ENCODE data around the gene OR1I1. TPM values are rescaled to one million over a fixed set of nuclear protein-coding genes. Genes with fewer than 3 reads are reported as not detected.

OR1I1 gene
- total and polyA plus RNA-seq, 3 donors from 2014 or later, result not detected

GRCh38 chr19:15138427-15138826 is 56.4 kb downstream of the OR1I1 start:
- Histone ChIP-seq H3K9me3 (no peaks in the 10 kb centered on the region), H3K36me3 (ENCODE audit: low read depth, missing control alignments) (no peaks in the 10 kb centered on the region), H3K4me3 (no peak overlapping the region), H3K27me3 (no peaks in the 10 kb centered on the region), H3K27ac (no peak overlapping the region), H3K4me1 (no peaks in the 10 kb centered on the region)
- DNase-seq, result no peak
- intact Hi-C loops (cut with DNase I; ENCODE audit: low total_unique reads), result no loop called here
- 54 to 56% methylated on average over 1 of the region's 1 CpG for WGBS, 2 donors
- TF ChIP-seq POLR2A (IDR thresholded peaks at IDR 0.05), result no peak
- TF ChIP-seq, protein P1, sequence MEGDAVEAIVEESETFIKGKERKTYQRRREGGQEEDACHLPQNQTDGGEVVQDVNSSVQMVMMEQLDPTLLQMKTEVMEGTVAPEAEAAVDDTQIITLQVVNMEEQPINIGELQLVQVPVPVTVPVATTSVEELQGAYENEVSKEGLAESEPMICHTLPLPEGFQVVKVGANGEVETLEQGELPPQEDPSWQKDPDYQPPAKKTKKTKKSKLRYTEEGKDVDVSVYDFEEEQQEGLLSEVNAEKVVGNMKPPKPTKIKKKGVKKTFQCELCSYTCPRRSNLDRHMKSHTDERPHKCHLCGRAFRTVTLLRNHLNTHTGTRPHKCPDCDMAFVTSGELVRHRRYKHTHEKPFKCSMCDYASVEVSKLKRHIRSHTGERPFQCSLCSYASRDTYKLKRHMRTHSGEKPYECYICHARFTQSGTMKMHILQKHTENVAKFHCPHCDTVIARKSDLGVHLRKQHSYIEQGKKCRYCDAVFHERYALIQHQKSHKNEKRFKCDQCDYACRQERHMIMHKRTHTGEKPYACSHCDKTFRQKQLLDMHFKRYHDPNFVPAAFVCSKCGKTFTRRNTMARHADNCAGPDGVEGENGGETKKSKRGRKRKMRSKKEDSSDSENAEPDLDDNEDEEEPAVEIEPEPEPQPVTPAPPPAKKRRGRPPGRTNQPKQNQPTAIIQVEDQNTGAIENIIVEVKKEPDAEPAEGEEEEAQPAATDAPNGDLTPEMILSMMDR (IDR thresholded peaks at IDR 0.05), result no peak

DNA sequence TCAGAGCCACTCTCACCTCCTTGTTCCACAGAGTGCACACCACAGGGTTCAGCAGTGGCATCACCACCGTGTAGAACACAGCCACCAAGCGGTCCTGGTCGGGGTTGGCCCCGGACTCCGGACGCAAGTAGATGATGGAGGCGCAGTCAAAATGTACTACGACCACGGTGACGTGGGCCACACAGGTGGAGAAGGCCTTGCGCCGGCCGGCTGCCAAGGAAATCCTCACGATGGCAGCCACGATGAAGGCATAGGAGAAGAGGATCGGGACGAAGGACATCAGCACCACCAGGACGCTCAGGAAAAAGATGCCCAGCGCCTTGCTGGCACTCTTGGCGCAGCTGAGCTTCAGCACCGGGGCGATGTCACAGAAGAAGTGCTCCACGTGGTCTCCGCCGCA is 59.1 kb downstream of the OR1I1 start:
- no peak for TF ChIP-seq POLR2A (IDR thresholded peaks at IDR 0.05)
- TF ChIP-seq, protein P1 (IDR thresholded peaks at IDR 0.05), result no peak
- Histone ChIP-seq H3K4me1 (no peaks in the 10 kb centered on the region), H3K36me3 (ENCODE audit: low read depth, missing control alignments) (no peaks in the 10 kb centered on the region), H3K9me3 (no peaks in the 10 kb centered on the region), H3K27ac (no peak overlapping the region), H3K27me3 (no peaks in the 10 kb centered on the region), H3K4me3 (no peak overlapping the region)
- intact Hi-C loops (cut with DNase I; ENCODE audit: low total_unique reads), result no loop called here
- DNase-seq, result no peak
- 91 to 92% methylated on average over 25 of the region's 25 CpGs for WGBS, 2 donors

DNA sequence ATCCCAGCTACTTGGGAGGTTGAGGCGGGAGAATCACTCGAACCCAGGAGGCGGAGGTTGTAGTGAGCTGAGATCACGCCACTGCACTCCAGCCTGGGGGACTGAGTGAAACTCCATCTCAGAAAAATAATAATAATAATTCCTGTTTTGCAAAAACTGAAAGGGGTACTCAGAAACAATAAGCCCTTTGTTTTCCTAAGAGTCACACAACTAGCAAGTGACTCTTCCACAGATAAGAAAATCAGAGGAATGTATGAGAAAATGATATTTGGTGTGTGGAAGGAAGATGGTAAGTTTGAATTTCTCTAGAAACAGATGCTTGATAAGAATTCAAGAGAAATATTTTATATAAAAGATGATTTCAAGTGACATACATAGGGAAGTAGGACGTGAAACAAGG is 60.3 kb downstream of the OR1I1 start:
- no peaks in the 10 kb centered on the region for H3K36me3 ChIP-seq (ENCODE audit: low read depth, missing control alignments)
- WGBS, 2 donors, result 75 to 80% methylated on average over 5 of the region's 5 CpGs
- H3K27me3 ChIP-seq, result no peaks in the 10 kb centered on the region
- intact Hi-C loops (cut with DNase I; ENCODE audit: low total_unique reads), result no loop called here
- TF ChIP-seq, protein P1 (IDR thresholded peaks at IDR 0.05), result no peak
- TF ChIP-seq POLR2A (IDR thresholded peaks at IDR 0.05), result no peak
- no peaks in the 10 kb centered on the region for H3K9me3 ChIP-seq
- DNase-seq, result no peak
- H3K4me3 ChIP-seq, result no peak overlapping the region
- no peak overlapping the region for H3K27ac ChIP-seq
- no peaks in the 10 kb centered on the region for H3K4me1 ChIP-seq

Other genes starting within 250 kb of the OR1I1 start
- gene OR7A5, start 247.0 kb upstream of the OR1I1 start, total RNA-seq, result 1 to 10 TPM; 3.7 to 4.3 TPM
- 3.3 TPM for gene OR7A5, start 247.0 kb upstream of the OR1I1 start, polyA plus RNA-seq (ENCODE audit: insufficient read depth, low read depth, low replicate concordance)
- gene OR7C1, start 247.0 kb upstream of the OR1I1 start, total RNA-seq, result 1 to 10 TPM; 2.5 to 6.1 TPM
- 4.2 TPM for gene OR7C1, start 247.0 kb upstream of the OR1I1 start, polyA plus RNA-seq (ENCODE audit: insufficient read depth, low read depth, low replicate concordance)
- not detected for gene OR7A10, start 233.3 kb upstream of the OR1I1 start, total RNA-seq
- gene OR7A10, start 233.3 kb upstream of the OR1I1 start, polyA plus RNA-seq (ENCODE audit: insufficient read depth, low read depth, low replicate concordance), result not detected
- gene OR7A17, start 196.1 kb upstream of the OR1I1 start, total RNA-seq, result under 1 TPM in 1 of 2 donors, not detected in 1; 0.06 TPM
- not detected for gene OR7A17, start 196.1 kb upstream of the OR1I1 start, polyA plus RNA-seq (ENCODE audit: insufficient read depth, low read depth, low replicate concordance)
- not detected for gene OR7C2, start 140.7 kb upstream of the OR1I1 start, total RNA-seq
- not detected for gene OR7C2, start 140.7 kb upstream of the OR1I1 start, polyA plus RNA-seq (ENCODE audit: insufficient read depth, low read depth, low replicate concordance)
- 100 to 1,000 TPM; 335 to 336 TPM for gene SLC1A6, start 102.3 kb upstream of the OR1I1 start, total RNA-seq
- 78.6 TPM for gene SLC1A6, start 102.3 kb upstream of the OR1I1 start, polyA plus RNA-seq (ENCODE audit: insufficient read depth, low read depth, low replicate concordance)
- under 1 TPM; 0.12 to 0.16 TPM for gene CASP14, start 32.7 kb upstream of the OR1I1 start, total RNA-seq
- 0.21 TPM for gene CASP14, start 32.7 kb upstream of the OR1I1 start, polyA plus RNA-seq (ENCODE audit: insufficient read depth, low read depth, low replicate concordance)
- 10 to 100 TPM in 1 of 2 donors, 1 to 10 TPM in 1; 6.7 to 12.3 TPM for gene SYDE1, start 25.2 kb downstream of the OR1I1 start, total RNA-seq
- gene SYDE1, start 25.2 kb downstream of the OR1I1 start, polyA plus RNA-seq (ENCODE audit: insufficient read depth, low read depth, low replicate concordance), result 9.3 TPM
- gene NOTCH3, start 118.8 kb downstream of the OR1I1 start, total RNA-seq, result 10 to 100 TPM; 11.4 to 16.8 TPM
- 16.1 TPM for gene NOTCH3, start 118.8 kb downstream of the OR1I1 start, polyA plus RNA-seq (ENCODE audit: insufficient read depth, low read depth, low replicate concordance)
- 1 to 10 TPM; 1.1 to 1.4 TPM for gene EPHX3, start 150.2 kb downstream of the OR1I1 start, total RNA-seq
- 3.6 TPM for gene EPHX3, start 150.2 kb downstream of the OR1I1 start, polyA plus RNA-seq (ENCODE audit: insufficient read depth, low read depth, low replicate concordance)

All from testis (tissue), 3 donors.